HFFc6 (cell line): ENCODE data around the gene SH3RF3. TPM values are rescaled to one million over a fixed set of nuclear protein-coding genes. Genes with fewer than 3 reads are reported as not detected.

Source experiments
- DNase-seq: peaks from one replicate; pipeline ENCODE4 v3.0.0-alpha.2; 2018
- H3K27ac Mint-ChIP-seq: 2 replicates; pipeline ENCODE4 v1.8.0; 2020; ENCODE audit warnings: mild to moderate bottlenecking, mixed read lengths
- H3K27me3 Mint-ChIP-seq: 2 replicates; pipeline ENCODE4 v1.8.0; 2021; ENCODE audit warnings: mild to moderate bottlenecking, moderate library complexity, mixed read lengths; ENCODE audit not compliant: insufficient read depth
- H3K36me3 Mint-ChIP-seq: 2 replicates; pipeline ENCODE4 v1.8.0; 2021; ENCODE audit warnings: low read depth, mixed read lengths
- H3K4me1 Mint-ChIP-seq: 2 replicates; pipeline ENCODE4 v1.8.0; 2020; ENCODE audit warnings: low read depth, mixed read lengths
- H3K4me3 Mint-ChIP-seq: 2 replicates; pipeline ENCODE4 v1.8.0; 2020; ENCODE audit warnings: mild to moderate bottlenecking, moderate library complexity, mixed read lengths
- H3K9me3 Mint-ChIP-seq: 2 replicates; pipeline ENCODE4 v1.8.0; 2020; ENCODE audit warnings: mild to moderate bottlenecking, mixed read lengths
- CTCF ChIP-seq: fragments of 200-600 bp; sonication (generic); IDR thresholded peaks from 2 replicates; pipeline ENCODE4 v1.5.0; 2021; ENCODE audit warnings: antibody characterized with exemption, mild to moderate bottlenecking
- total RNA-seq, 6 experiments: library from RNA; stranded (reverse); fragmentation: NEBNext Ultra II Directional; extraction: Animal tissue kit (Norgen Biotek cat#: 25700); gene quantifications; 2 replicates in 1 of 6; 3 replicates in 5 of 6; pipeline ENCODE4 v1.2.3, GENCODE V29; 2021

Gene SH3RF3
- total RNA-seq, 6 experiments from 2014 or later, result 2.4 to 4.4 (median 3.7) TPM

DNA sequence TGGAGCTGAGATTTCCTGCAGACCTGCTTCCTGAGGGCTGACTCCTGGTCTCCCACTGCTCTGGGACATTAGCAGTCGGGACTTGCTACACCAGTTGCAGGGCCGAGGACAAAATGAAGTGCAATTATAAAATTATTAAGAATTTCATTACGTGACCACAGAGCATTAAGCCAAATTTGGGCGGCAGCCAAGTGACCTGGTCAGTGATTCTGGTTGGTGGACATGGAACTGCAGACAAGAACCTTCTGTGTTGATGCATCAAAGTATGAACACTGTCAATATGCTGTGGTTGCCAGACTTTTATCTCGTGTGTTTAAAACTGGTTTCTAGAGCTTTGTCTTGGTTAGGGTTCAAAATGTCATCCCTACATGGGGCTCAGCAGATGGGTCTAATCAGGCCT lies 24.8 kb downstream of the SH3RF3 start:
- Mint-ChIP-seq H3K27me3 (peaks cover 14% of the 10 kb centered on the region), H3K27ac (no peak overlapping the region), H3K4me3 (no peak overlapping the region), H3K4me1 (peaks cover 2% of the 10 kb centered on the region), H3K36me3 (no peaks in the 10 kb centered on the region), H3K9me3 (no peaks in the 10 kb centered on the region)
- no peak for DNase-seq
- no peak for TF ChIP-seq CTCF

DNA sequence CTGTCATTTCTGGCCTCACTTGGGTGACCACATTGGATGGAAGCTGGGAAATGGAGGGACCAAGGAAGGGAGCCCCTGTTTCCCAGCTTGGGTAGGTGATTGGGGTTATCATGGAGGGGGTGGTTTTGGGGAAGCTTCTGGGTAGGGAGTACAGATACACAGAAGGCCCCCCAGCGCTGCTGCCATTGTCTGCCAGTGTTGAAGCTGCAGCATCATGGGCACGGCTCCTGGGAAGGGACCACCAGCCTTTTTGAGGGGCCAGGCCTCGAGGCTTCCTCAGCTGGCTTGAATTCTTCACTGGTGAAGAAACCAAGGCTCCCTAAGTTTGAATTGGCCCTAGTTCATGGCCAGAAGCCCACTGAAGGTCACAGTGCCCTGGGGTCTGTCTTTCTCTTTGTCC lies 25.2 kb downstream of the SH3RF3 start:
- Mint-ChIP-seq H3K27ac (no peak overlapping the region), H3K27me3 (peaks cover 14% of the 10 kb centered on the region), H3K36me3 (no peaks in the 10 kb centered on the region), H3K9me3 (no peaks in the 10 kb centered on the region), H3K4me3 (no peak overlapping the region), H3K4me1 (no peaks in the 10 kb centered on the region)
- no peak for TF ChIP-seq CTCF
- DNase-seq, result no peak

DNA sequence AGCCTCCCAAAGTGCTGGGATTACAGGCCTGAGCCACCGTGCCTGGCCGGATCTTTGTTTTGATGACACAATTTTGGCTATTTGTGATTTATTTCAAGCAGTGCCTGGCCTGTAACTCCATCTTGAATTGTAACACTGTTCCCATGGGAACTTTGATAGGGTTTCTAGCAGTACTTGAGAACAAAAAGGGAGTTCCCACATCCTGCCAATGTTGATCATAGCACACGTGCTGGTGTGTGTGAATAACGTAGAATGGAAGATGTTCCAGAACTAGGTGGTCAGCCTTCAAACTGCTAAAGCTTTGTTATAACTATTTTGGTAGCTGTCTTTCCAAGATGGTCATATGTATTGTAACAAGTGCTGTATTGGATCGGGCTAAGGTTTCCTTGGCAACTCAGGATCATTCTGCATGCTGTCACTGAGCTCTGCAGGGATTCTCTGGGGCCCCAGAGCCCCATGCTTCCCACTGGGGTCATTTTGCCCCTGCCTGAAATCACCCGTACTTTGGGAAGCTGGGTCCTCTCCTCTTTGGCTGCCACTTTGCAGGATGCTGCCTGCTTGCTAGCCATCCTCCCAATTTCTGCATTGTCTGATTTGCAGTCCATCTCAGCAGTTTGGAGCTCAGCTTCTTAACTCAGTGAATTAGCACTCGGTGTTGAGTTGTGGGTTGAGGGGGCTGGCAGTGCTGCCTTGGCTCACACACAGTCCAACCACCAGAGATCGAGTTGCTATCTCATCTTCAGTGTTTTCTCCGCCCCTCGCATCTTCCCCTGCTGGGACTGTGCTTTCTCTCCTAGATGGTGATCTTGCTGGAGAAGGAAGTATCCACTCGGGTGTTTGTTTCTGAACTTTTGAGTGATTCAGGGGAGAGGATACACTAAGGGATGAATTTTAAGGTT lies 26.8 kb downstream of the SH3RF3 start:
- Mint-ChIP-seq H3K27me3 (peaks cover 23% of the 10 kb centered on the region), H3K27ac (no peak overlapping the region), H3K4me3 (no peak overlapping the region), H3K9me3 (no peaks in the 10 kb centered on the region), H3K36me3 (no peaks in the 10 kb centered on the region), H3K4me1 (no peaks in the 10 kb centered on the region)
- no peak for TF ChIP-seq CTCF
- no peak for DNase-seq

DNA sequence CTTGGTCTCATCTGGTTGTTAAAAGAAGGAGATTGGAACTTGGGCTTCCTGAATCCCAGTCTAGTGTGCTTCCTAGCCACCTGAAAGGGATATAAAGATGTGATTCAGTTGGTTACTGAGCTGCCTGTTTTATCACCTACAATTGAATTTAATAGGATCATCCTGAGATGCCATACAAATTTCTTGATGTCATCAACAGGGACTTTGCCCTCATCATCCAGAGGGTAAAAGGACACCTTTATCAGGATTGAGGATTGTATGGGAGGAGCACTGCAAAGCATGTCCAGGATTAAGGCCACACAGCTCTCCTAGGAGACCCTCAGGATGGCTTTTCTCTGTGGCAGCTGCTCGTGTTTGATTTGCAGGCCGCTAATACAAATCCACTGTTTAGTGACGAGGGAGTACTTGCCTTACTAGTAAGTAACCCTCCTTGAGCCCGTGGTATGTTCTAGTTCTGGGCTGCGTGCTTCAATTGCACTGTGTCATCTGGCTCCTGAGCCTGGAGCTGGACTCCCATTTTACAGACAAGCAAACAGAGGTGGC lies 28.6 kb downstream of the SH3RF3 start:
- no peaks in the 10 kb centered on the region for H3K36me3 Mint-ChIP-seq
- H3K27ac Mint-ChIP-seq, result no peak overlapping the region
- H3K27me3 Mint-ChIP-seq, result peaks cover 20% of the 10 kb centered on the region
- H3K4me1 Mint-ChIP-seq, result no peaks in the 10 kb centered on the region
- TF ChIP-seq CTCF, result no peak
- H3K4me3 Mint-ChIP-seq, result no peak overlapping the region
- no peaks in the 10 kb centered on the region for H3K9me3 Mint-ChIP-seq
- no peak for DNase-seq

- TF ChIP-seq CTCF, result no peak
- H3K36me3 Mint-ChIP-seq, result no peaks in the 10 kb centered on the region
- H3K9me3 Mint-ChIP-seq, result no peaks in the 10 kb centered on the region
- no peaks in the 10 kb centered on the region for H3K4me1 Mint-ChIP-seq
- DNase-seq, result no peak
- no peak overlapping the region for H3K27ac Mint-ChIP-seq
- no peak overlapping the region for H3K4me3 Mint-ChIP-seq
- peaks cover 20% of the 10 kb centered on the region for H3K27me3 Mint-ChIP-seq
Observed at GRCh38 chr2:109158237-109158636, 29.2 kb downstream of the SH3RF3 start.
